ENCODE measurements around the gene ASCL3.
"Not testable (repeated sequence)": the region's sequence is repeated elsewhere in the genome, so short reads cannot be mapped to it uniquely, and the experiment has no call there.

ASCL3 gene

DNA sequence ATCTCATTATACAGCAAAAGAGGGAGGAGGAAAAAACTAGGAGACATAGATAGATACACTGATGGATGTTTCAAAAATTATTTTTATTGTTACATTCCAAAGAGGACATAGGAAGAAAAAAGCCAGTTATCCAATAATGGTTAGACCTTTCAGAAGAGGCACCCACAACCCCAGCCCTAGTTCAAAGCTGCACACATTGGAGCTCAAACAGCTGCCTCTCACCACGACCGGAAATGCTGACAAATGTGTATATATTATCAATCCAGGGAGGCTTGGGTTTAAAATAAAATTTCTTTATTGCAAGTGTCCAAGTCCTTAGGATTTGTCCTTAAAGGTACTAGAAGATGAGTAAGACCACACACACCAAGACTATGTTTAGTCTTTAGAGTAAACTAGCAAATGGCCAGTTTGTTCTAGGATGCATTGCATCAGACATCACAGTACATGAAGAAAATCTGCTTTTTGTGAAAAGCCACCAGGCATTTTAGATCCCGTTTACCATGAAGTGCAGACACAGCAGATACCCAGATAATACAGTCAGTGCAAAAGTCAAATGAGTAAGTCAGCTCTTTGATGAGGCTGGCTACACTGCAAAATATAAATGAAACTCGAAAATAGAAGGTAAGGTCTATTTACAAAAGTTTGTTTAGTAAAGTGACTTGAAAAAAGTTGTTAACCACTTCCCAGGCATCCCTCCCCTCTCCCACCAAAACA is 4.6 kb upstream of the ASCL3 start:
- no peak for DNase-seq

DNA sequence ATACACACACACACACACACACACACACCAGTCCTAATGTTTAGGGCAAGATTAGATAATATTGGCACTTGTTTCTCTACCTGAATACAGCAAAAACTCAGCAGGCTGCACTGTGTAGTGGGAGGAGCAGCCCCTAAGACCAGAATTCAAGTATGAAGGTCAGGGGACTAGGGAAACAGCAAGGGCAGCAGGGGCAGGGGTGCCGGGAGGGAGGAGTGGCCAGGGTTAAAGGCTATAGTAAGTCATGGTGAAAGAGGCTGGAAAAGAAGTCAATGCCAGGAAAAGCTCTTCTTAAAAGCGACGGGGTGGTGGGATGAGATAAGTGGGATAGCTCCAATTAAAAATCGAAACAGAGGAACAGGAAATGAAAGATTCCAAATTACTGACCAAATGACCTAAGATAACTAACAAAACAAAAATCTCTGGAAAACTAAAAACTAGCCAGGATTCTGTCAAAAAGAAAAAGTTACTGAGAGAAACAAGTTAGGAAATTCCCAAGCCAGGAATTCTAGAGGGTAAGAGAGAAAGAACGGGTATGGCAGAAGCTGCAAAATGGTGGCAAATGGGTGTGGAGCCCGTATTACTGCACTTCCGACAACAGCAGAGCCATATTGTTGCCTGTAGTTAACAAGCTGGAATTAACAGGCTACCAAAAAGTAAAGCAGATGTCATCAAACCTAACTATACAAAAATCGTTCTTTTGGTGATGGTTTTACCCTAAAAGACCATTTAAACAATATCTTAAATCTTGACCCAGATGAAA is 1.3 kb downstream of the ASCL3 start:
- DNase-seq, result no peak

DNA sequence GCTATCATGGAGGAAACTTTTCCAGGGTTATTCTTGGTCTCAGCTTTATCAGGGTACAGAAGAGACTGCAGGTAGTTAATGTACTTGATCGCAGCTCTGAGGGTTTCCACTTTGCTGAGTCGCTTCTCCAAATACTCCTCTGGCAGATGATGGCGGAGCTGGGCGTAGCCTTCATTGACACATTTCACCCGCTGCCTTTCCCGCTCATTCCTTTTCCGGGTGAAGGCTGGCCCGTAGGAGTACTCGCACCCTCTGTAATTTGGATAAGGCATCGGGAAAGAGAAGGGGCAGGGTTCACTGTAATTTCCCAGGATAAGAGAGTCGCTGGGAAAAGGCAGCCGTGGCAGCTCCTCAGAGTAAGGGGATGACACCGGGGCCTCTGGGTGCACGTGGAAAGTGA is 5.2 kb downstream of the ASCL3 start:
- DNase-seq, result no peak

DNA sequence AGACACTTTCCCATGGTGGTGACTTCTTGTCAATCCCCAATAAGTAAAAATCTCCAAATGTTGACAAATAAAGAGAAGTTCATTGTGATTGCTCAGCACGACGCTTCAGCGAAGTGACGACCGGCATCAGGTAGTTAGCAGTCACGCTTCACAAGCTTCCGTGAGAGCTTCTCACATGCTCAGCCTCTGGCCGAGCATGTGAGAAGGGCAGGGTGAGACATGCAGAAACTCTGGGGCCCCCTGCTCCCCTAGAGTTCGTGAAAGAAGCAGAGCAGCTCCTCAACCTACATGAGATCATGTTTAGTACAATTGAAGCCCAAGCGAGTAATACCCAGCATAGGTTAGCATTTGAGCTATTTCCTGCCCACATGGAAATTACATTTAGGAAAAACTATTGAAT is 5.7 kb downstream of the ASCL3 start:
- no peak for DNase-seq

- DNase-seq, result not testable (repeated sequence)
Measured at GRCh38 chr11:8935789-8936188, 7.0 kb downstream of the ASCL3 start.

GRCh38 chr11:8934742-8935488 is 7.9 kb downstream of the ASCL3 start:
- no peak for DNase-seq

- no peak for DNase-seq
Measured at GRCh38 chr11:8933931-8934330, 8.9 kb downstream of the ASCL3 start.

DNA sequence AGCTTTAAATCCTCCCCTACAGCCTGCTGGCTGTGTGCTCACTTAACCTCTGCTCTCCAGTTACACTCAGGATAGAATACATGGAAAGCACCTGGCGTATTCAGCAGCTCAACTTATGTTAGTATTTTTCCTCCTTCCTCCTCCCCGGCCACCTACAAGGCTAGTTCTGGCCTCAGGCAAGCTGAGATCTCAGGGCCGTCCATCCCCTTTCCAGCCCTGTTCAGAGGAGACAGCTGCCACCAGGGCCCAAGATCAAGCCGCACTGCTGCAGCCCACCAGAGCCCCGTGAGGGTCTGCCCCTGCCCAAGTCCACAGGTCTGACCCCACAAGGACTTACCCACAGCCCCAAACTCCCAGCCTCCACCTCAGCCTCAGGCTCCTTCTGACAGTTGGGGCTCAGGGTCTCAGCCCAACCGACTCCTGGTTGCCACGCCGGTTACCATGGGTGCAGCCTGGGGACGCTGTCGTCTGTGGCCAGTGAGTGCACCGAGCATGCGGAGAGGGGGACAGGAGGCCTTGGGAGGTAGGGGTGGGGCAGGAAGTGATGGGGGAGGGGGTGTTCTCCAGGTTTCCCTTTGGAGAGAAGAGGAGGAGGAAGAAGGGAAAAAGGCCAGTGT is 10.1 kb downstream of the ASCL3 start, which contains the start of gene C11orf16:
Gene C11orf16 (minus strand): TSS at position 384 of the 617 bp plus-strand sequence. CDS start 639 bp downstream, outside the sequence.
- peak; percentile 63 for DNase-seq

GRCh38 chr11:8930456-8931175 is 12.2 kb downstream of the ASCL3 start:
- no peak for DNase-seq

GRCh38 chr11:8928981-8929615 is 13.7 kb downstream of the ASCL3 start:
- no peak for DNase-seq

GRCh38 chr11:8928205-8928604 is 14.6 kb downstream of the ASCL3 start:
- no peak for DNase-seq

DNA sequence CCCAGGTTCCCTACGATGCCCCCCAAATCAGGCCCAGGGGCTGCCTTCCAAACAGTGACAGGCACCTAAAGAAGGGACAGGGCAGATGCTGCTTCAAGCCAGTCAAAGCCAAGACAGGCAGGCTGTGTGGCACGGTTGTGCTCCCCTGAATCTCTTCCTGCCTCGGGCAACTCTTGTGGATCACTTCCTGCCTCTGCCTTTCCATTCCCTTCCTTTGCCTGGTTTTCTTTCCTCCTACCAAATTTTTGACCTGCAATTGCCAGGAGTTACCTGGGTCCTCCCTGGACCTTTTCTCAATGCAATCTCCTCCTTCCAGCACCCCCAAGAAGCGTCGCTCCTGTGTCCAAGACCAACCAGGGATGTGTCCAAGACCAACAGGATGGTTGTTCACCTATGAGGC is 15.6 kb downstream of the ASCL3 start:
- DNase-seq, result no peak

DNA sequence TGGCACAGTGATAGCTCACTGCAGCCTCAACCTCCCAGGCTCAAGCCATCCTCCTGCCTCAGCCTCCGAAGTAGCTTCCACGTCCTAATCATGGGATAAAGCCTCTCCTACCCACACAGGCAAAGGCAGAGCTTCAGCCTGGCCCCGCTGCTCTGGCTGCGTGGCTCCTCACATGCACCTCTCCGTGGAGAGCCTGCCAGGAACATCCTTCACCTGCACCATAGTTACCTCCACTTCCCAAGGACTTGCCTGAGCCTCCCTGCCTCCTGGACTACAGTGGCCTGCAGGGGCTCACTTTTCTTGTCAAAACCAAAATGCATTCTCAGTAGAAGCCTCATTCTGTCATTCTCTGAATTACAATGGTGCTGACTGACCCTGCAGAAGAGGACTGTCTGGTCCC is 16.6 kb downstream of the ASCL3 start:
- no peak for DNase-seq

DNA sequence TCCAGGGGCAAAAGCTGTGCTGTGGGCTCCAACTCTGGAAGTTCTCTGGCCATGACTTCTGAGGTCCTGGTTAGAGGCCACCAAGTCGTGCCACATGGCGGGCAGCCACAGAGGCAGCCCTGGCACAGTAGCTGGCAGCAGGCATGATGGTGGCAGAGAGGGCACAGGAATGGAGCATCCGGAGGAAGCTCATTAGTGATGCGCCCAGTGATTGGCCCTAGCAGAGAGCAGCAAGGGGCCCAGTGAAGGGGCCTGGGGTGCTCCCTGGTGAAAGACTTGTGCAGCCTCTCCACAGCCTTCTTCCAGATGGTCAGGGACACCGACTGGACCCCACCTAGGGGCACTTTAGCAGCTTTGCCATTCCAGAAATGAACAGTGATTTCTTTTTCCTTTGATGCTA is 17.1 kb downstream of the ASCL3 start:
- no peak for DNase-seq

DNA sequence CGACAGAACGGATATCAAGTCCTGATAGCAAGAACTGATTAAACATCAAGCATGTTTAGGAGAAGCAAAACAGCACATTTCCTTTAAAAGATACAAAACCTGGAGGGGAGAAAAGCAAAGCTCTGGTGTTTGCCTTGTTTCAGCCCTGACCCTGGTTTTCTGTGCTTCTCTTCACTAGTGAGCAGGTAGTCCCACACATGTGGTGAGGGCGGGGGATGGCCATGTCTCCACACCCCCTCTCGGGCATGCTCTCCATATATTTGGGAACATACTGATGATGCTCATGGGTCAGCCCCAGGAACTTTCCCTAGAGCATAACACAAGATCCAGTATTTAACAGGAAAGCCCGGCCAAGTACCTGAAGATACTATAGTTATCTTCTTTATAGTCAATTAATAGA is 20.1 kb downstream of the ASCL3 start:
- DNase-seq, result no peak

GRCh38 chr11:8917157-8917825 is 25.5 kb downstream of the ASCL3 start:
- no peak for DNase-seq

DNA sequence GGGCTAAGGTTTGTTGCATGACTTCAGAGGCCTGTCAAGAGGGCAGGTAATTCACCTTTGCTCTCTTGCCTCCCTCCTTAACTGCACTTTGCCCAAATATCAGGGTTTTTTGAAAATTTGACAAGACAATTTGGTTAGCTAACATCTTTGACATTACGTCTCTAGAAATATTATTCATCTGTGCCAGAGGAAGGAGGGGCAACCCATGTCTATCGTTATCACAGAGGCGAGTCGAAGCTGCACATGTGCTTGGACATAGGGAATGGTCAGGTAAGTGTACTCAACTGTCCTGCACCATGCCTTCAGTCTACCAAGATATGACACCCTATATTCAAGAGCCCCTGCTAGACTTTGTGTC is 28.2 kb downstream of the ASCL3 start:
- DNase-seq, result no peak

DNA sequence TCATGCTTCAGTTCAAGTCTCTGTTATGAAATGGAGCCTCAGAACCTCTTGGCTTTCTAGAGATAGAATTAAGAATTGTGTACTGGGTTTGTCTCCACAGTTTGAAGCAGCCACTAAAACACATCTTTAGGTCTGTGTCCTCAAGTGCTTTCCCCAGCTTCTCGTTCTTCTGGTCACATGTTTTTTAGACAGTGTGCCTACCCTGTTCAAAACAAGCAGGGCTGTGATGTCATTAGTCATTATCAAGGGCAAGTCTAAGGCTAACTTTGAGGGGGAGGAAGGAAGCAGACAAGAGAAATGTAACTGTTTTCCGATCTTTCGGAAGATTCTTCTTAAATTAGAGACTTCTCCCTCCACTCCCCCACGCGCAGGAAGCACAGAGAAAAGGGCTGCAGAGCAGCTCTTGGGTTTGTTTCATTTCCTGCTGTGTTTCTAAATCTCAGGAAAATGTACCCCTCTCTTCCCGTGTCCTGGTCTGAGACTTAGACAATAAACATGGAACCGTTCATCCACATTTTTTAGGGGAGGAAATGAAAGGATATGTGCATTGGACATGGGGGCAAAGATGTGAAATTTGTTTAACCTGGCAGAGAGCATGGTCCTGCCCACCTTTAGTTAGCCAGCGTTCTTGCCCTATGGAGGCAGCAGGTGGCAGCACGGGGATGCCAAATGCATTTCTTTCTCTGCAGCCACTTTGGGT is 28.7 kb downstream of the ASCL3 start:
- no peak for DNase-seq

GRCh38 chr11:8911029-8911823 is 31.6 kb downstream of the ASCL3 start, which contains the start of gene AKIP1:
AKIP1 (plus strand) TSS chr11:8911189; CDS start chr11:8911450, 261 bp downstream.
- DNase-seq, result peak; percentile 94

GRCh38 chr11:8910649-8911026 is 32.2 kb downstream of the ASCL3 start:
- no peak for DNase-seq

All from DMS153 (cell line).